SK-MEL-5 (cell line): Measurements from ENCODE around the gene CCDC107. TPM values are rescaled to one million over a fixed set of nuclear protein-coding genes. Genes with fewer than 3 reads are reported as not detected.

ENCODE experiments used
- DNase-seq: peaks from one replicate; pipeline ENCODE4 v3.0.0-alpha.2; 2016; ENCODE audit warnings: low read depth, low spot score
- in situ Hi-C: cut with HindIII; loops from 2 replicates; pipeline ENCODE4 v1.10.0; 2016; ENCODE audit warnings: low sequenced_read_pairs, high pct_unique_total_duplicates, low pct_unique_long_range_greater_than_20kb
- small RNA-seq, 2 experiments: library from RNA; depleted of rRNA; stranded (forward); fragments of <200 nt; gene quantifications; one replicate each; pipeline ENCODE3, GENCODE V24; 2014
- total RNA-seq: library from RNA; depleted of rRNA; stranded (reverse); fragments of >200 nt; shearing (Covaris generic); gene quantifications from 2 replicates; pipeline ENCODE4 v1.2.3, GENCODE V29; 2014; rRNA removed

CCDC107 gene
- total RNA-seq, 1 experiment from 2014 or later = 11.8 TPM

DNA sequence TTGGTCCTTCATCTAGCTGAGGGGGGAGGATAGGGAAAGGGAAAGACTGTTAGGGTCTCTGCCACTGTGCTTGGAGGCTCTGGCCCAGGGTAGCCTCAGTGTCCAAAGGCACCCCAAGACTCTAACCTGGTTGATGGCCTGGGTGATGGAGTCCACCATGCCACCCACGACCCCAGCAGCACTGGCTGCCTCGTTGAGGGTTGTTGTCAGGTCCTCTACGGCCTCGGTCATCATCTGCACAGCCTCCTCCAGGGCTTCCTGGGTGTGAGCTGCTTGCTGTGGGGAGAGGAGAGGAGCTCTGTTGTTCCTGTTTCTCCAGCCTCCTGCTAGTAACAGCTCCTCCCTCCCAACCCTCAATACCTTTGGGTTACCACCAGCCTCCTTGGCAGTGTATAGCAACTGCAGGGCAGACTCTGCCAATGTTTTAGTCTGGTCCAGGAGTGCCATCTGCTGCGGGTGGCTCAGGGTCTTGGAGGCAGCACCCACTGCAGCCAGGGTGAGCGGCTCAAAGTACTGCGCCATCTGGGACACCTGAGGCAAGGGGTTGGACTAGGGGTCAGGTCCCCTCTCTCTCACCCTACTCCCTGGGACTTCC is 47.8 kb downstream of the CCDC107 start:
- in situ Hi-C loops = no loop called here
- no peak for DNase-seq

DNA sequence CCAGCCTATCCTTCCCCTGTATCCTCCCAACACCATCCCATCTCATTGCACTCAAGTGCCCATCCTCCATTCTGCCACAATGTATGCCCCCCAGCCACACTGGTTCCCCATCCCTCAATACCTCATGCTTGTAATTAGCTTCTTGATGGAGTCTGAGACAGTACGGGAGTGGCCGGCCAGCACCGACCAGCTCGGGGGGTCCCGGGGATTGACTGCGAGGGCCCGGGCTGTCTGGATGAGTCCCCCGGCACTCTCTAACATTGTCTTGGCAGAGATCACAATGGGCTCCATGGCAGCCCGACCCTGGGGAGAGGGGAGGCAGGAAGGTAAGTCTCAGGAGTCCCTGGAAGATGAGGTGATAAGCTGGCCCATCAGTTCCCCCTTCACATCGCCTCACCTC is 48.9 kb downstream of the CCDC107 start:
- no peak for DNase-seq
- in situ Hi-C loops = no loop called here

- in situ Hi-C loops = no loop called here
- DNase-seq = no peak
Measured at GRCh38 chr9:35708146-35708545, 50.1 kb downstream of the CCDC107 start.

DNA sequence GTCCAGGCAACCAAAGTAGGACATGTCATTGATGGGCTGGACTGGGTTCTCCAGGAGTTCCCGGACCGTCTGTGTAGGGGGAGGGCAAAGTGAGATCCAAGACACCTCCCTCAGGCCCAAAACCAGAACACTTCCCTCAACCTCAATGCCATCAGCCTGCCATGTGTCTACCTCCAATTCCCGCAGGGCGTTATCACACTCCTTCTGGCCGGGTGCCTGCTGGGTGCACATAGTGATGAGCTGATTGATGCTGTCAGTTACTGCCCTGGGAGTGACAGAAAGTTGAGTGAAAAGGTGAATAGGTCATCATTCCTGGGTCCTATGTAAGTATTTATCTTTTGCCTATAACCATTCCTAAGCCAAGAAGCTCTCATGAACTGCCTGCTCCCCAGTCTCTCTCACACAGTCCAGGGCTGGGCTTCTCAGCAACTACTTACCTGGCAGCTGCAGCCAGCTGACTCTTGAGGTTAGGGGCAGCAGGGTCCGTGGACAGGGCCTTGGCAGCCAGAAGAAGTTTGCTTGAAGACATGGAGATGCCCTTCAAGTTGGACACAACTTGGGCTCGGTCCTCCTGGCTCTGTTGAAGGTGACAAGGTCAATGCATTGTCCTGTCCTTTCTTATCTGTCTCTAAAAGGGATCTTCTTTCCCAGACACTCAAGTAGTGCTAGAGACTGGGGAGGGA is 52.9 kb downstream of the CCDC107 start:
- no peak for DNase-seq
- in situ Hi-C loops = no loop called here

Small RNAs within 50 kb of the gene (small RNA-seq; reads per million reads assigned to genes)
- gene RMRP (0 reads per million in 2 experiments), gene RN7SL22P (0 reads per million in 2 experiments)

Other genes starting within 250 kb of the CCDC107 start
- gene RUSC2, start 168.2 kb upstream of the CCDC107 start, total RNA-seq = 4.4 and 5.4 TPM in 2 replicates
- 4.1 and 5.5 TPM in 2 replicates for gene TESK1, start 53.0 kb upstream of the CCDC107 start, total RNA-seq
- gene CD72, start 39.9 kb upstream of the CCDC107 start, total RNA-seq = 0.43 and 0.63 TPM in 2 replicates
- not detected in 2 replicates for gene SIT1, start 7.4 kb upstream of the CCDC107 start, total RNA-seq
- 21,584 and 34,307 TPM in 2 replicates for gene RMRP, start 273 bp upstream of the CCDC107 start, total RNA-seq
- gene ARHGEF39, start 6.9 kb downstream of the CCDC107 start, total RNA-seq = 4.8 and 5.9 TPM in 2 replicates
- 0.29 TPM in 1 of 2 replicates, not detected in the other for gene CA9, start 15.6 kb downstream of the CCDC107 start, total RNA-seq
- 3.5 and 3.8 TPM in 2 replicates for gene TPM2, start 31.6 kb downstream of the CCDC107 start, total RNA-seq
- gene TLN1, start 73.9 kb downstream of the CCDC107 start, total RNA-seq = 58.0 and 66.8 TPM in 2 replicates
- 21.8 and 27.2 TPM in 2 replicates for gene CREB3, start 74.4 kb downstream of the CCDC107 start, total RNA-seq
- 32.1 and 37.1 TPM in 2 replicates for gene GBA2, start 90.9 kb downstream of the CCDC107 start, total RNA-seq
- 12.2 and 12.4 TPM in 2 replicates for gene RGP1, start 91.0 kb downstream of the CCDC107 start, total RNA-seq
- gene MSMP, start 96.0 kb downstream of the CCDC107 start, total RNA-seq = not detected in 2 replicates
- 0.53 and 1.1 TPM in 2 replicates for gene NPR2, start 133.3 kb downstream of the CCDC107 start, total RNA-seq
- gene SPAG8, start 154.0 kb downstream of the CCDC107 start, total RNA-seq = 0.05 TPM in 1 of 2 replicates, not detected in the other
- 19.7 and 26.2 TPM in 2 replicates for gene HINT2, start 156.8 kb downstream of the CCDC107 start, total RNA-seq
- gene FAM221B, start 170.4 kb downstream of the CCDC107 start, total RNA-seq = not detected in 2 replicates
- gene TMEM8B, start 170.9 kb downstream of the CCDC107 start, total RNA-seq = 0.55 and 1.0 TPM in 2 replicates
- not detected in 2 replicates for gene OR13J1, start 212.1 kb downstream of the CCDC107 start, total RNA-seq
- not detected in 2 replicates for gene HRCT1, start 247.9 kb downstream of the CCDC107 start, total RNA-seq